ENCODE results near the gene PLAC9.

The PLAC9 gene

DNA sequence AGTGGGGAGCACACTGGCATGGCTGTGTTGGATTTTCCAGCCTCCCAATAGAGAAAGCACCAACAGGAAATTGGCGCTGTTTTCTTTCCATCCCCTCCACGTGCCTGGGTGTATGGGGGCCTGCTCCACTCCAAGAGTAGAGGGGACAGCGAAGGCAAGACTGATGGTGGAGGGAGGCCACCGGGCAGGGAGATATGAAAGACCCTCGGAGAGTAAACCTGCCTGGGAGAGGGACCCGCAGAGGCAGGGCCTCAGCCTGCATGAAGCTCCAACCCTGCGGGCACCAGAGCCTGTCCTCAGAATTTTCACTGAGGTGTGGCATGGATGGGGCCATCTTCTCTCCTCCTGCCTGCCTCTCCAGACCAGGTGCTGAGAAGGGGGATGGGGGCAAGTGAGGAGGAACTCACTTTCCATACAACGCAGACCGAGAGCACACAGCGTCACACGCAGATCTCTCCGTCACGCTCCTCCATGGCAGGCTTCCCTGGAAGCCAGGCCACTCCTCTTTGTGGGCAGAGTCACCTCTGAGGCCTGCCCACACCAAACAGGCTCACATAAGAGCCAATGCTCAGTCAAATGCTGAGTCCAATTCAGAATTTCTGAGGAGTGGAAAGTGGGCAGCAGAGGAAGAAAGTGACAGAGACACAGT lies 54.0 kb downstream of the PLAC9 start:
- no peak for DNase-seq

DNA sequence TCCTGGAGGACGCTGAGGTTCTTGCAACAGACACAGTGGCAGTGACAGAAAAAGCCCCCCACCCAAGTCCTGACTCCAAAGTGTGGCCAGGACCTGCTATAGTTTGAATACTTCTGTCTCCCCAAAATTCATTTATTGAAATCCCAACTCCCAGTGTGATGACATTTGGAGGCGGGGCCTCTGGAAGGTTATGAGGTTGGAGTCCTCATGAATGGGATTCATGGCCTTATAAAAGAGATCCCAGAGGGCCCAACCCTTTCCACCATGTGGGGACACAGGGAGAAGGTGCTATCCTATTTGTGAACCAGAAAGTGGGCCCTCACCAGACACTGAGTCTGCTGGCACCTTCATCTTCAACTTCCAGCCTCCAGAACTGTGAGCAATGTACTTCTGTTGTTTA lies 54.5 kb downstream of the PLAC9 start:
- DNase-seq = no peak

DNA sequence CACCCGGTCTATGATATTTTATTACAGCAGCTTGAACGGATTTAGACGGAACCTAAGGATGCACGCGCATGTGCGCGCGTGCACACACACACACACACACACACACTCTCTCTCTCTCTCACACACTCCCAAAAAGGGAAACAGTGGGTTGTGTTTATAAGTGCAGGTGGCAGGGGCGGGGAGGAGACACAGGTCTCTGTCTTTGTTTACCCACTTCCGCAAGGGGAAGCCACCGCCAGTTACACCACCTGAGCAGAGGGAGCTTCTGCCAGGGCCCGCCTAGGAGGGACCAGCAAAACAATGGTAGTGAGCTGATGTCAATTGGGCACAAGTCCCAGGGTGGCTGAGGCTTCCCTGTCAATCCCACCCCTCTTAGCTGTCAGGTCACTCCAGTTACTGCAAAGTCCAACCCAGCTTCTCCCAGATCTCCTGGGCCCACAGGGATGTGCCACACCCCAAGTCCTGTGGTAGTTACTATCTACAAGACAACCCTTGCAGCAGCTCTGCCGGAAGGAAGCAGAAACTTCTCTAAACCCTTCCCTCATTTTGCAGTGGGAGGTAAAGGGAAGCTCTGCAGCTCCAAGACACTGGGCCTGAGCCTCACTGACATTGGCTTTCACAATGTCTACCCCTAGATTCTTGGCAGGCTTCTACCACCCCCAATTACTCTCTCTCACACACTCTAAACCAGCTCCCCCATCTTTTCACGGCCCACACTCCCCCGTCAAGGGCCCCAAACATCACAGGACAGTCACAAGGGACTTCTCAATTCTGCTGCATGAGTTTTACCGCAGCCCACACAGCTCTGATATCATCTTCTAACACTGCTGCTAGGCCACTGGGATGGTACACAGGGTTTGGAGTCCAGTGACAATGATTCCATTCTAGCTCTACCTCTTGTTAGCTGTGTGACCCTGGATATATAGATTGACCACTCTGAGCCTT lies 55.2 kb downstream of the PLAC9 start:
- no peak for DNase-seq

GRCh38 chr10:80188713-80189112 lies 56.2 kb downstream of the PLAC9 start:
- DNase-seq = no peak

DNA sequence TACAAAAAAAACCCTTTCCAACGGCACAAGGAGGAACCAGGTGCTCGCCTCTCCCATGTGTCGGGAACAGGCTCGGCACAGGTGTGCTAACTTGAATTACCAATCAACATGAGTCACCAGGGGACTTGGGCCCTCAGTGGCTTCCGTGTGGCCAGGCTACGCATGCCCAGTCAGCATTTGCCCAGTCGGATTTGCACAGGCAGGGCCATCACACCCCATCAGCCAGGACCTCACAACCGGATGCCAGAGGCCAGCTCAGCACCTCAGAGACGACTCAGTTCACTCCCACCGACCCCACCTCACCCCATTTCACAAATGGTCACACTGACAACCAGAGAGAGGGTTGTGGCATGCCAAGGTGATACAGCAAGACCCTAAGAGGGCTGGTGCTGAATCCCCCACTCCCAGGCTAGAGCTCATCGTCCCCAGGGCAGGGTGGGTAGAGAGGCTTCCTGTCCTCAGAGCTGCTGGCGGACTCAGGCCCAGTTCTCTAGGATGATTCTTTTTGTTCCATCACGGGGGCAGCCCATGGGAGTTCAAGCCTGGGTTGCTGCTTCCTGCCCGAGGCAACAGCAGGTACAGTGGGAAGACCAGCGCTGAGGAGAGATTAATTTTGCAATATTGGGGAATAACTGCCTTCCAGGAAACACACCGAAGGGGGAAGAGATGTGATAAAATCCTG lies 59.2 kb downstream of the PLAC9 start:
- no peak for DNase-seq

- DNase-seq = no peak
Measured at GRCh38 chr10:80192553-80192952, 60.0 kb downstream of the PLAC9 start.

DNA sequence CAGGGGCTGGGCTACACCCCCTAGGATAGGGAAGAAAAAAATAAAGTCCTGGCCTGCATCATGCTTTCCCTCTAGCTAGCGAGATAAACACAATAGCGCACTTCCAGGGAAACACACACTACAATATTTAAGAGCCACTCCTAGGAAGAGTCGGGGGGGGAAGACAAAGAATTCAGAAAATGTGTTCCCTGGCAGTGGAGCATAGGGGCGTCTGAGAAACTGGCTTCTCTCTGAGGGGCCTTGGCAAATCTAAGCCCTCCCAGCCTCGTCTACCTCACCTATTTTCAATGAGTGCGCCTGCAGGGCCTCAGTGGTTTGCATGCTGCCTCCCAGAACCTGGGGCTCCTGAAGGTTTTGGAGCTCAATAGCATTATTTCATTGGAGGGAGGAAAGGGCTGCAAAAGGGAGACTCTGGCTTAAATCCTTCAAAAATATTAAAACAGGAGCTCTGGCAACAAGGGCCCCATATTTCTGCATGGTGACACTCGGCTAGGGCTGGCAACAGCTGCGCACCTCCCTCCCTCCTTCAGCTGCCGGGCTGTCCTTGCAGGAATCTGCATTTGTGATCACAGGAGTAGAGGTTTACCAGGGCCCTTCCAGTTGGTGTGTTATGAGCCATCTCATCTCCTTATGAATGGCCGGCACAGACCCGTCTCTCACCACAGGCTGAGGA lies 62.0 kb downstream of the PLAC9 start:
- DNase-seq = no peak

Data from midbrain (tissue), 1 donor.